Osteocyte (in vitro differentiated cells): ENCODE data around the gene FGF12. TPM values are rescaled to one million over a fixed set of nuclear protein-coding genes. Genes with fewer than 3 reads are reported as not detected.

Source experiments
- DNase-seq: peaks from one replicate; pipeline ENCODE4 v3.0.0; 2021; ENCODE audit warnings: mixed read lengths; ENCODE audit not compliant: unreplicated experiment; ENCODE audit errors: extremely low spot score
- H3K27ac Mint-ChIP-seq: one replicate; pipeline ENCODE4 v1.8.0; 2021; ENCODE audit warnings: mild to moderate bottlenecking, mixed read lengths; ENCODE audit not compliant: unreplicated experiment
- H3K27me3 Mint-ChIP-seq: one replicate; pipeline ENCODE4 v1.8.0; 2021; ENCODE audit warnings: mixed read lengths; ENCODE audit not compliant: unreplicated experiment
- H3K36me3 Mint-ChIP-seq: one replicate; pipeline ENCODE4 v1.8.0; 2021; ENCODE audit warnings: mixed read lengths; ENCODE audit not compliant: unreplicated experiment
- H3K4me1 Mint-ChIP-seq: one replicate; pipeline ENCODE4 v1.8.0; 2021; ENCODE audit warnings: mixed read lengths; ENCODE audit not compliant: unreplicated experiment
- H3K4me3 Mint-ChIP-seq: one replicate; pipeline ENCODE4 v1.8.0; 2021; ENCODE audit warnings: mild to moderate bottlenecking, moderate library complexity, mixed read lengths; ENCODE audit not compliant: unreplicated experiment
- H3K9me3 Mint-ChIP-seq: one replicate; pipeline ENCODE4 v1.8.0; 2021; ENCODE audit warnings: mixed read lengths; ENCODE audit not compliant: unreplicated experiment
- total RNA-seq: library from RNA; stranded (reverse); gene quantifications from 2 replicates; pipeline ENCODE4 v1.2.1, GENCODE V29; 2021
- TF ChIP-seq, protein P1 (sequence below): fragments of 200-600 bp; sonication (generic); IDR thresholded peaks from 2 replicates; pipeline ENCODE4 v1.5.0; 2021; ENCODE audit warnings: antibody characterized with exemption, mild to moderate bottlenecking, moderate library complexity

FGF12 gene
- total RNA-seq, 1 donor from 2014 or later = not detected

DNA sequence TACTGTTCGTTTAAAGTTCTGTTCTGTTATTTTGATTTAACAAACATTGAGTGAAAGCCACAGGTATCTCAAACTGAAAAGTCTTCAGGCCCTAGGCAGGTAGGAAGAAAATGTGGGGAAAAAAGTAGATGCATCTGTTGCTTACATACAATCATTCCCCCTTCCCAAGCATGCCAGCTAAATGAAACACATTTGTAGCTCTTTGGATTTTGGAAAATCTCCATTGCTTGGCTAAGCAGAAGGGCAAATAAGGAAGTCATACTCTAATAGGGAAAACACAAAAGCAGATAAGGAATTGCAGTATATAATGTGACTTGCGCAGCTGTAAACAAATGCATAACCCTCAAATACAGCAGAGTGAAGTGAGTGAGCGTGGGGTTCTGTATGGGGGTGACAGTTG lies 375.9 kb downstream of the FGF12 start:
- no peaks in the 10 kb centered on the region for H3K27me3 Mint-ChIP-seq

DNA sequence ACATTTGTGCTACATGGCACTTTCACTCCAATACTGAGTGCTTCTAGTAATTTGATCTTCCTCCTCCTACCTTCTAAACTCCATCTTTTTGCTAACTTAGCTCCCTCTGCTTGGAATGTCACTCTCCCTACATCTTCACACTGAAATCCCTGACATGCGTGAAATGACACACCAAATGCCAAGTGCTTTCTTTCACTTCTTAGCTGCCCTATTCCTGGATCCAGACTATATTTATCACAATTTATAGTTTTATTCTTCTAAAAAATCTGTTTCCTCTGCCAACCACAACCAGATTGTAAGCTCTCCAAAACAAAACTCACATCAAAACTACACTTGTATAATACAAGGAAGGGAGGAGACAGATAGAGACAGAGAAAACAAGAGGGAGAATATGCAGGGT lies 387.3 kb downstream of the FGF12 start:
- no peak overlapping the region for H3K4me3 Mint-ChIP-seq

More for the DNA sequence above, 375.9 kb downstream of the FGF12 start:
- Mint-ChIP-seq H3K27ac (no peak overlapping the region), H3K9me3 (no peaks in the 10 kb centered on the region), H3K36me3 (no peaks in the 10 kb centered on the region), H3K4me3 (no peak overlapping the region), H3K4me1 (no peaks in the 10 kb centered on the region)
- no peak for DNase-seq
- TF ChIP-seq, protein P1, sequence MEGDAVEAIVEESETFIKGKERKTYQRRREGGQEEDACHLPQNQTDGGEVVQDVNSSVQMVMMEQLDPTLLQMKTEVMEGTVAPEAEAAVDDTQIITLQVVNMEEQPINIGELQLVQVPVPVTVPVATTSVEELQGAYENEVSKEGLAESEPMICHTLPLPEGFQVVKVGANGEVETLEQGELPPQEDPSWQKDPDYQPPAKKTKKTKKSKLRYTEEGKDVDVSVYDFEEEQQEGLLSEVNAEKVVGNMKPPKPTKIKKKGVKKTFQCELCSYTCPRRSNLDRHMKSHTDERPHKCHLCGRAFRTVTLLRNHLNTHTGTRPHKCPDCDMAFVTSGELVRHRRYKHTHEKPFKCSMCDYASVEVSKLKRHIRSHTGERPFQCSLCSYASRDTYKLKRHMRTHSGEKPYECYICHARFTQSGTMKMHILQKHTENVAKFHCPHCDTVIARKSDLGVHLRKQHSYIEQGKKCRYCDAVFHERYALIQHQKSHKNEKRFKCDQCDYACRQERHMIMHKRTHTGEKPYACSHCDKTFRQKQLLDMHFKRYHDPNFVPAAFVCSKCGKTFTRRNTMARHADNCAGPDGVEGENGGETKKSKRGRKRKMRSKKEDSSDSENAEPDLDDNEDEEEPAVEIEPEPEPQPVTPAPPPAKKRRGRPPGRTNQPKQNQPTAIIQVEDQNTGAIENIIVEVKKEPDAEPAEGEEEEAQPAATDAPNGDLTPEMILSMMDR = no peak

DNA sequence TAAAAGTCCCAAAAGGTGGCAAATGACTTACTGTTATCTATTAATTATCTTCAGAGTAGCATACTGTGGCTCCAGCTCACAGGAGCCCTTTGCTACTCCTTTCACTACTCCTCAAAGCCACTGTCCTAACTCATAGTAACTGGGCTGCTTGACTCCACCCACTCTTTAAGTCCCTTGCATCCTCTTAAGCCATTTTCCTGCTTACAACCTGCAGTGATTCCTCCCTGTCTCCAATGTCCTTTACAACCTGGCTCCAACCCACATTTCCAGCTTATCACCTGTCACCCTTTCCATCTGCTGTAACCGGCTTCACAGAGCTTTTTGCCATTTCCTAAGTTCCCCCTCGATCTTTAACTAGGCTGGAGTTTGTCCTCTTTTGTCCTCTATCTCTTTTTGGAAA lies 388.1 kb downstream of the FGF12 start:
- no peak for DNase-seq
- H3K27ac Mint-ChIP-seq = no peak overlapping the region
- TF ChIP-seq, protein P1 = no peak
- no peaks in the 10 kb centered on the region for H3K27me3 Mint-ChIP-seq
- no peaks in the 10 kb centered on the region for H3K9me3 Mint-ChIP-seq
- H3K4me1 Mint-ChIP-seq = no peaks in the 10 kb centered on the region
- H3K4me3 Mint-ChIP-seq = no peak overlapping the region
- H3K36me3 Mint-ChIP-seq = no peaks in the 10 kb centered on the region

More for the DNA sequence above, 387.3 kb downstream of the FGF12 start:
- H3K4me1 Mint-ChIP-seq = no peaks in the 10 kb centered on the region
- no peaks in the 10 kb centered on the region for H3K27me3 Mint-ChIP-seq
- H3K9me3 Mint-ChIP-seq = no peaks in the 10 kb centered on the region
- no peak overlapping the region for H3K27ac Mint-ChIP-seq
- TF ChIP-seq, protein P1 = no peak
- no peak for DNase-seq
- no peaks in the 10 kb centered on the region for H3K36me3 Mint-ChIP-seq

DNA sequence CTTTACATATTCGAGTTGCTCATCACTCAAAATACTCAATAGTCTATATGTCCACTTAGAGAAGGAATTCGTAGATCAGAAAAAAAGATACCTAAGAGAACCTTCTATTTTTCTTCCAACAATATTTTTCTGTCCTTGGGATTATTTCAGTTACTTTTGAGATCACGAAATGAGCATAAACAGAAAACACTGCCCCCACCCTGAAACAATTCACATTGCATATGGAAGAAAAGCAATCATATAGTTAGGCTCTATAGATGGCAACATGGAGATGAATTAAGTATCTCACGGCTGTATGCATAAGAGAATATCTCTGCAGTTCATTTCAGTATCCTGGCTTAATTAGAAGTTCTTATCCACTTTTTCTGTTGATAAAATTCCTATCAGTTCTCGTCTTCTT lies 391.1 kb downstream of the FGF12 start:
- no peaks in the 10 kb centered on the region for H3K9me3 Mint-ChIP-seq
- no peaks in the 10 kb centered on the region for H3K36me3 Mint-ChIP-seq
- TF ChIP-seq, protein P1 = no peak
- no peaks in the 10 kb centered on the region for H3K27me3 Mint-ChIP-seq
- H3K4me1 Mint-ChIP-seq = no peaks in the 10 kb centered on the region
- DNase-seq = no peak
- no peak overlapping the region for H3K4me3 Mint-ChIP-seq
- no peak overlapping the region for H3K27ac Mint-ChIP-seq

DNA sequence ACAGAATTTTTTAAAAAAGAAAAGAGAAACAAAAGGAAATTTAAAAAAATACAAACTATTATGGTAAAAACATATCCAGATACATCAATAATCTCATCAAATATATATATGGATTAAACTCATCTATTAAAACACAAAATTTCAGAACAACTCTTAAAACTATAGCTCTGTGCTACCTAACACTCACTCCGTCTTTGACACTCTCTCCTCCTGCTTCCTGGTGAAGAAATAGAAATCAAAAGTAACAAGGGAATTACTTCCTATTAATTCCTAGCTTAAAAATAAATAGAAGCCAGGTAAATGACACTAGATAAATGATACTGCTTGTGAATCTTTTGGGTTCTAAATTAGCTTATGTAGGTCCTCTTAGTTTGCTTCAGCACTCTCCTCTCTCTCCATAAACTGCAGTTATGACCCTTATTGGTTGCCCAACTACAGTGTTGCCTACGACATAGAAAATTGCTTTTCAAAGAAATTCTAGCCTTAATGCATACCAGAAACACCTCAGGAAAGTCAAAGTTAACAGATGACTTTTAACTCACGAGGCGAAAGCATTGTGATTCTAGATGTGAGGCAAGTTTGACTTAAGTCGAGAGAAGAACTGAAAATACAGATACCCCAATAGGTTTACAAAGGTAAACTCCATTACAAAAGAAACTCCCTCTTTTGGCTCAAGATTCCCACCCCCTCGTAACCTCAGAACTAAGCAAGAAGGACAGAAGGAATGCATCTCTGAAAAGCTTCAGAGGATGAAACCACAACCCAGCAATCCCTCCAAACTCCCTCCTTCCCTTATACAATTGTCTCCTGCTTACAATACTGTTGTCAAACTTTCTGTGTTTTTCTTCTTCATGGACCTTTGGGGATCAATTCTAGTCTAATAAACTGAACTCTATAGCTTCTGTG lies 394.7 kb downstream of the FGF12 start:
- TF ChIP-seq, protein P1 = no peak
- no peak for DNase-seq
- Mint-ChIP-seq H3K36me3 (no peaks in the 10 kb centered on the region), H3K4me3 (no peak overlapping the region), H3K27me3 (no peaks in the 10 kb centered on the region), H3K4me1 (no peaks in the 10 kb centered on the region), H3K9me3 (no peaks in the 10 kb centered on the region), H3K27ac (no peak overlapping the region)
